Upper lobe of right lung (tissue), 1 donor: Measurements from ENCODE around the gene AHSP. TPM values are rescaled to one million over a fixed set of nuclear protein-coding genes. Genes with fewer than 3 reads are reported as not detected.
"Not testable (repeated sequence)": the region's sequence is repeated elsewhere in the genome, so short reads cannot be mapped to it uniquely, and the experiment has no call there.

Source experiments
- ATAC-seq: fragments of 200-7000 bp; cut with Tn5 transposase; one replicate; pipeline ENCODE4 v1.9.1; 2020; ENCODE audit warnings: mild to moderate bottlenecking, moderate library complexity
- DNase-seq: peaks from one replicate; pipeline ENCODE4 v3.0.0-alpha.2; 2020
- H3K27ac ChIP-seq: fragments of 200-600 bp; one replicate; pipeline ENCODE4 v1.8.0; 2022
- H3K27me3 ChIP-seq: fragments of 200-600 bp; one replicate; pipeline ENCODE4 v1.8.0; 2022; ENCODE audit warnings: mild to moderate bottlenecking
- H3K36me3 ChIP-seq: fragments of 200-600 bp; one replicate; pipeline ENCODE4 v1.8.0; 2022
- H3K4me1 ChIP-seq: fragments of 200-600 bp; one replicate; pipeline ENCODE4 v1.8.0; 2022
- H3K4me3 ChIP-seq: fragments of 200-600 bp; one replicate; pipeline ENCODE4 v1.8.0; 2022; ENCODE audit warnings: mild to moderate bottlenecking
- H3K9me3 ChIP-seq: fragments of 200-600 bp; one replicate; pipeline ENCODE4 v1.8.0; 2022
- intact Hi-C: fragments of 100-400 bp; cut with DNase I; formaldehyde crosslinking; loops from one replicate; pipeline ENCODE4 v1.11.0; 2022
- total RNA-seq: library from RNA; stranded (reverse); fragmentation: NEBNext Ultra II Directional; extraction: Animal tissue kit (Norgen Biotek cat#: 25700); gene quantifications from one replicate; pipeline ENCODE4 v1.2.1, GENCODE V29; 2021
- TF ChIP-seq, protein P1 (sequence below): fragments of 200-600 bp; IDR thresholded peaks from one replicate; pipeline ENCODE4 v1.8.0; 2022; ENCODE audit warnings: antibody characterized with exemption
- donor health status: DM: no; HTN: yes; CAD: no; lungs with severe emphysema.

Gene AHSP
- total RNA-seq, 1 donor from 2014 or later: not detected

DNA sequence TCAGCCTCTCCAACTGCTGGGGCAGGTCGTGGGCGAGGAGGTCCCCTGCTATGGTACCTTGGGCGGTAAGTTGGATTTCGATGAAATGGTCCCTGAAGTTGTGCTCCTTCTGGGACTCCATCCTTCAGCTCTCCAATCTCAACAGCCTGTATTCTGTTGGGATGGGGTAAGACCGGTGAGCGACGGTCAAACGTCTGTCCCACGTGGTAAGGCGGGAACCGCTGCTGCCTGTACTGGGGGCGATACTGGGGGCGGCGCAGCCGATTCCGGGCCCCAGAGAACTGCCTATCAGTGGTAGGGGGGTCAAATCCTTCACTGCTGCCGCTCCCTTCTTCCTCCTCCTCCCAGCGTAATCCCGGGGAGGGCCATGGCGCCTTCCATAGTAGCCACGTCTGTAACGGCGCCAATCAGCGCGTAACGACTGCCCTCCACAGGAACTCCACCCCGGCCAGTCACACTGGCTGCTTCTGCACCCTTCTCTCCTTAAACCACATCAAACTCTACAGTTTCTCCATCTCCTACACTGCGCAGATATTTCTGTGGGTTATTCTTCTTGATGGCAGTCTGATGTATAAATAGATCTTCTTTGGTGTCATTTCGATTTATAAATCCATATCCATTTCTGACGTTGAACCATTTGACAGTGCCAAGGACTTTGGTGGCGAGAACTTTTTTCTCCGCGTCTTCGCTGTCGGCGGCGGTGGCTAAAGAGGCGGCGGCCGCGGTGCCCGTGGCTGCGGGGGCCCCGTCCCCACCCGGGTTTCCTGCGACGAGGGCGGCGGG is 41.1 kb downstream of the AHSP start:
- TF ChIP-seq, protein P1, sequence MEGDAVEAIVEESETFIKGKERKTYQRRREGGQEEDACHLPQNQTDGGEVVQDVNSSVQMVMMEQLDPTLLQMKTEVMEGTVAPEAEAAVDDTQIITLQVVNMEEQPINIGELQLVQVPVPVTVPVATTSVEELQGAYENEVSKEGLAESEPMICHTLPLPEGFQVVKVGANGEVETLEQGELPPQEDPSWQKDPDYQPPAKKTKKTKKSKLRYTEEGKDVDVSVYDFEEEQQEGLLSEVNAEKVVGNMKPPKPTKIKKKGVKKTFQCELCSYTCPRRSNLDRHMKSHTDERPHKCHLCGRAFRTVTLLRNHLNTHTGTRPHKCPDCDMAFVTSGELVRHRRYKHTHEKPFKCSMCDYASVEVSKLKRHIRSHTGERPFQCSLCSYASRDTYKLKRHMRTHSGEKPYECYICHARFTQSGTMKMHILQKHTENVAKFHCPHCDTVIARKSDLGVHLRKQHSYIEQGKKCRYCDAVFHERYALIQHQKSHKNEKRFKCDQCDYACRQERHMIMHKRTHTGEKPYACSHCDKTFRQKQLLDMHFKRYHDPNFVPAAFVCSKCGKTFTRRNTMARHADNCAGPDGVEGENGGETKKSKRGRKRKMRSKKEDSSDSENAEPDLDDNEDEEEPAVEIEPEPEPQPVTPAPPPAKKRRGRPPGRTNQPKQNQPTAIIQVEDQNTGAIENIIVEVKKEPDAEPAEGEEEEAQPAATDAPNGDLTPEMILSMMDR: no peak
- Histone ChIP-seq H3K27me3 (peaks cover 24% of the 10 kb centered on the region), H3K4me3 (peak overlapping the region; percentile 36), H3K27ac (no peak overlapping the region), H3K9me3 (no peaks in the 10 kb centered on the region), H3K4me1 (no peaks in the 10 kb centered on the region), H3K36me3 (no peaks in the 10 kb centered on the region)
- peak; percentile 83 for DNase-seq
- ATAC-seq: peak; percentile 96
- intact Hi-C loops: no loop called here

DNA sequence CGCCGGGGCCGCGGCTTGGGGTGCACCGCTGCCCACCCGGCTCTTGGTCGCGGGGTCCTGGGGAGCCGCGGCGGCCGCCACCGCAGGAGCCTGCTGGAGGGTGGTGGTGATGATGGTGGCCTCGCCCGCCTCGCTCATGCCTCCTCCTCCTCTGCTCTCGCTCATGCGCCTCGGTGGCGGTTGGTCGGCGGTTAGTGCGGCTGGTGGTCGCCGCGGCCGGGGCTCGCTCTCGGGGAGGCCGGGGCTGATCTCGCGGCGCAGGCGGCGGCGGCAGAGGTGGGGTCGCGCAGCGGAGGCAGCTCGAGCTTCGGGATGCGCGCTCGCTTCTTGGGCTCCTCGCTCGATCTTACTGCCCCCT is 41.6 kb downstream of the AHSP start:
- Histone ChIP-seq H3K4me3 (peak overlapping the region; percentile 36), H3K4me1 (no peaks in the 10 kb centered on the region), H3K27me3 (peaks cover 24% of the 10 kb centered on the region), H3K36me3 (no peaks in the 10 kb centered on the region), H3K9me3 (no peaks in the 10 kb centered on the region), H3K27ac (no peak overlapping the region)
- intact Hi-C loops: no loop called here
- TF ChIP-seq, protein P1: no peak
- DNase-seq (no peak), ATAC-seq (peak; percentile 50)

DNA sequence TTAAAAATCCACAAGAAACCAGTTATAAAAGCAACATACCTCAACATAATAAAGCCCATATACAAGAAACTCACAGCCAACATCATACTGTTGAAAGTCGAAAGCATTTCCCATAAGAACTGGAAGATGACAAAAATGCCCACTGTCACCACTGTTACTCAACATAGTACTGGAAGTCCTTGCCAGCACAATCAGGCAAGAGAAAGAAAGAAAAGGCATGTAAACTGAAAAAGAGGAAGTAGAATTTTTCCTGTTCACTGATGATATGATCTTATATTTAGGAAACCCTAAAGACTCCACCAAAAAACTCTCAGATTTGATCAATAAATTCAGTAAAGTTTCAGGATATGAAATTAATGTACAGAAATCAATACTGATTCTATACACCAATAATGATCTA is 45.1 kb downstream of the AHSP start:
- TF ChIP-seq, protein P1: no peak
- intact Hi-C loops: no loop called here
- H3K36me3 ChIP-seq: no peaks in the 10 kb centered on the region

DNA sequence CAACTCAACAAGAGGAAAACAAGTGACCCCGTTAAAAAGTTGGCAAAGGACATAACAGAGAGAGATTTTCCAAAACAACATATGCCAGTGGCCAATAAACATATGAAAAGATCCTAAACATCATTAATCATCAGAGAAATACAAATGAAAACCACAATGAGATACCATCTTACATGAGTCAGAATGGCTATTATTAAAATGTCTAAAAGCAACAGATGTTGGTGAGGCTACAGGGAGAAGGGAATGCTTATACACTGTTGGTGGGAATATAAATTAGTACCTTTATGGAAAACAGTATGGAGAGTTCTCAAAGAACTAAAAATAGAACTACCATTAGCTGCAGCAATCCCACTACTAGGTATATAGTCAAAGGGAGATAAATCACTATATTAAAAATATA is 46.5 kb downstream of the AHSP start:
- H3K36me3 ChIP-seq, H3K27ac ChIP-seq, H3K4me1 ChIP-seq, intact Hi-C loops, H3K9me3 ChIP-seq, ATAC-seq, DNase-seq, H3K4me3 ChIP-seq: not testable (repeated sequence)
- peaks cover 13% of the 10 kb centered on the region for H3K27me3 ChIP-seq

More for the DNA sequence above, 45.1 kb downstream of the AHSP start:
- DNase-seq (no peak), ATAC-seq (no peak)
- no peak overlapping the region for H3K4me3 ChIP-seq
- no peaks in the 10 kb centered on the region for H3K9me3 ChIP-seq
- no peak overlapping the region for H3K27ac ChIP-seq
- H3K4me1 ChIP-seq: no peaks in the 10 kb centered on the region
- H3K27me3 ChIP-seq: peaks cover 24% of the 10 kb centered on the region

DNA sequence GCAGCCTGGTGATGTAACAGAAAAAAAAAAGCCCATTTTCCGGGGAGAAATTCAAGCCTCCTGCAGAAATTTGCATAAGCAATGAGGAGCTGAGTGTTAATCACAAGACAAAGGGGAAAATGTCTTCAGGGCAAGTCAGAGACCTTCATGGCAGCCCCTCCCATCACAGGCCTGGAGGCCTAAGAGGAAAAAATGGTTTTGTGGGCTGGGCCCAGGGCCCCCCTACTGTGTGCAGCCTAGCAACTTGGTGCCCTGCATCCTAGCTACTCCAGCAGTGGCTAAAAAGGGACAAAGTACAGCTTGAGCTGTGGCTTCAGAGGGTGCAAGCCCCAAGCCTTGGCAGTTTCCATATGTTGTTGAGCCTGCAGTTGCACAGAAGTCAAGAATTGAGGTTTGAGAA is 49.7 kb downstream of the AHSP start:
- H3K27ac ChIP-seq: no peak overlapping the region
- H3K9me3 ChIP-seq: peaks cover 9% of the 10 kb centered on the region
- no peaks in the 10 kb centered on the region for H3K4me1 ChIP-seq
- H3K4me3 ChIP-seq: no peak overlapping the region
- DNase-seq (no peak), ATAC-seq (no peak)
- no peaks in the 10 kb centered on the region for H3K36me3 ChIP-seq
- intact Hi-C loops: no loop called here
- TF ChIP-seq, protein P1: no peak
- no peaks in the 10 kb centered on the region for H3K27me3 ChIP-seq

Other genes with a start within 250 kb of the AHSP start
- 184 TPM for gene ITGAX, start 172.7 kb upstream of the AHSP start, total RNA-seq
- 0.20 TPM for gene ITGAD, start 134.6 kb upstream of the AHSP start, total RNA-seq
- not detected for gene COX6A2, start 99.5 kb upstream of the AHSP start, total RNA-seq
- 0.84 TPM for gene ZNF843, start 85.1 kb upstream of the AHSP start, total RNA-seq
- gene ARMC5, start 68.4 kb upstream of the AHSP start, total RNA-seq: 10.8 TPM
- 49.9 TPM for gene TGFB1I1, start 55.7 kb upstream of the AHSP start, total RNA-seq
- gene SLC5A2, start 44.8 kb upstream of the AHSP start, total RNA-seq: 3.1 TPM
- 62.8 TPM for gene RUSF1, start 19.5 kb upstream of the AHSP start, total RNA-seq